GM12878 (cell line): Measurements from ENCODE around the gene TPRA1. TPM values are rescaled to one million over a fixed set of nuclear protein-coding genes. Genes with fewer than 3 reads are reported as not detected.

Experiments used
- ATAC-seq: fragments of 200-7000 bp; cut with Tn5 transposase; 3 replicates; pipeline ENCODE4 v1.9.1; 2020; ENCODE audit warnings: mild to moderate bottlenecking, moderate library complexity
- BruUV-seq: library from RNA; stranded (reverse); fragments of 400-500 nt; replicated peaks from 2 replicates; lab custom pipeline; 2021; lab: Mats Ljungman, UMichigan
- CTCF ChIA-PET: fragments of 300-600 bp; sonication (Branson Sonifier 250); formaldehyde crosslinking; extraction: SDS; loops from one replicate; lab custom pipeline; 2021; ENCODE audit warnings: inconsistent platforms; lab: Yijun Ruan, JAX
- POLR2A ChIA-PET: fragments of 350-600 bp; formaldehyde crosslinking; extraction: SDS; loops from one replicate; lab custom pipeline; 2021; ENCODE audit warnings: inconsistent platforms; lab: Charles Lee
- RAD21 ChIA-PET: fragments of 300-600 bp; sonication (Branson Sonifier 250); formaldehyde crosslinking; loops from one replicate; lab custom pipeline; 2023; ENCODE audit warnings: antibody characterized with exemption; ENCODE audit not compliant: unreplicated experiment; lab: Charles Lee
- SMC1A ChIA-PET: fragments of 300-600 bp; sonication (Branson Sonifier 250); formaldehyde crosslinking; loops from one replicate; lab custom pipeline; 2023; ENCODE audit not compliant: unreplicated experiment, uncharacterized antibody; lab: Charles Lee
- DNase-seq: peaks from one replicate; pipeline ENCODE4 v3.0.0-alpha.2; 2011; ENCODE audit warnings: low read depth, low spot score
- FAIRE-seq: peaks from 3 replicates; lab custom pipeline; 2011; peaks lifted over from hg19 to GRCh38; lab: Jason Lieb, UNC
- H2AFZ ChIP-seq: 2 replicates; pipeline ENCODE4 v1.6.0; 2011; ENCODE audit warnings: low read depth, low read length, control low read depth; ENCODE audit not compliant: control insufficient read depth
- H3K27ac ChIP-seq: 2 replicates; pipeline ENCODE4 v1.5.1; 2011; ENCODE audit warnings: control low read depth; ENCODE audit not compliant: control insufficient read depth, insufficient read depth
- H3K27me3 ChIP-seq, 2 experiments: replicated peaks in 1 of 2; 2 replicates each; pipeline versions ENCODE4 v1.6.0 to v1.6.1; 2011; ENCODE audit warnings: low read length in 1 of 2; ENCODE audit not compliant: control insufficient read depth in 2 of 2, insufficient read depth in 2 of 2
- H3K36me3 ChIP-seq, 2 experiments: 2 replicates each; pipeline ENCODE4 v1.5.1; 2011; ENCODE audit warnings: low read length in 1 of 2; ENCODE audit not compliant: control insufficient read depth in 2 of 2, insufficient read depth in 2 of 2
- H3K4me1 ChIP-seq: 2 replicates; pipeline ENCODE4 v1.6.1; 2011; ENCODE audit warnings: mild to moderate bottlenecking, low read length, moderate library complexity, mixed read lengths; ENCODE audit not compliant: control insufficient read depth, insufficient read depth
- H3K4me2 ChIP-seq: 2 replicates; pipeline ENCODE4 v1.6.0; 2011; ENCODE audit warnings: control low read depth; ENCODE audit not compliant: control insufficient read depth, insufficient read depth
- H3K4me3 ChIP-seq: fragments of 200-600 bp; sonication (generic); 2 replicates; pipeline ENCODE4 v1.5.1; 2016
- H3K79me2 ChIP-seq: 2 replicates; pipeline ENCODE4 v1.6.0; 2011; ENCODE audit warnings: low read length; ENCODE audit not compliant: control insufficient read depth, insufficient read depth
- H3K9ac ChIP-seq: 2 replicates; pipeline ENCODE4 v1.8.0; 2011; ENCODE audit warnings: low read length, control low read depth, mixed read lengths; ENCODE audit not compliant: control insufficient read depth, insufficient read depth
- H3K9me3 ChIP-seq: replicated peaks from 3 replicates; pipeline ENCODE4 v1.5.1; 2011; ENCODE audit warnings: mild to moderate bottlenecking, low read length; ENCODE audit not compliant: control insufficient read depth, insufficient read depth
- H4K20me1 ChIP-seq: 2 replicates; pipeline ENCODE4 v1.6.0; 2011; ENCODE audit not compliant: control insufficient read depth, insufficient read depth
- CHD1 ChIP-seq: IDR thresholded peaks from 2 replicates; pipeline ENCODE4 v1.6.1; 2012; ENCODE audit warnings: low read depth, low read length, improper control_type of control experiment
- SP1 ChIP-seq: IDR thresholded peaks from one replicate; pipeline ENCODE4 v1.6.1; 2011; ENCODE audit warnings: low read depth, low read length
- ZNF207 ChIP-seq: fragments of 450-650 bp; IDR thresholded peaks from 2 replicates; pipeline ENCODE4 v1.6.1; 2014; ENCODE audit warnings: antibody characterized with exemption, mild to moderate bottlenecking, borderline replicate concordance
- ZNF24 ChIP-seq: fragments of 450-650 bp; IDR thresholded peaks from 2 replicates; pipeline ENCODE4 v1.6.1; 2017; ENCODE audit warnings: antibody characterized with exemption, mild to moderate bottlenecking
- WGBS: methylation state at CpG from one replicate; pipeline ENCODE4 v1.1.6; 2016; ENCODE audit warnings: low lambda C conversion rate; ENCODE audit not compliant: insufficient replicate concordance, insufficient coverage; ENCODE audit errors: missing lambda C conversion rate; 5-methylcytosine and 5-hydroxymethylcytosine counted together
- in situ Hi-C: fragments of 300-500 bp; cut with MboI; formaldehyde crosslinking; loops from 9 replicates; pipeline ENCODE4 v1.14.3; 2018; ENCODE audit warnings: mixed read lengths
- intact Hi-C: fragments of 100-400 bp; cut with micrococcal nuclease; formaldehyde crosslinking; loops from one replicate; pipeline ENCODE4 v1.14.2; 2022; ENCODE audit not compliant: unreplicated experiment
- polyA plus RNA-seq, 11 experiments: library from polyadenylated mRNA; depleted of rRNA in 4 of 11; unstranded in 6 of 11; stranded (reverse) in 5 of 11; fragments of >200 nt; fragmentation: Nextera tagmentation in 4 of 11; fragmentation: Illumina TruSeq in 1 of 11; extraction: Ambion mirVana in 4 of 11; extraction: Trizol in 1 of 11; gene quantifications; 1 replicate in 1 of 11; 2 replicates in 10 of 11; pipeline versions ENCODE4 v1.2.1 to v1.2.3, GENCODE V29; 2011 to 2016; ENCODE audit warnings: inconsistent platforms in 2 of 11, missing spikeins in 2 of 11, low read depth in 1 of 11
- total RNA-seq, 4 experiments: library from RNA; depleted of rRNA in 3 of 4; stranded (reverse); fragments of >200 nt in 3 of 4; fragmentation: Illumina TruSeq in 1 of 4; extraction: Trizol in 1 of 4; gene quantifications; 2 replicates each; pipeline versions ENCODE4 v1.2.1 to v1.2.3, GENCODE V29; 2013 to 2021
- TF ChIP-seq, protein P1 (sequence below): fragments of 450-650 bp; IDR thresholded peaks from 2 replicates; pipeline ENCODE4 v1.6.1; 2017; ENCODE audit warnings: antibody characterized with exemption, mild to moderate bottlenecking, moderate library complexity

TPRA1 gene
- total and polyA plus RNA-seq, 10 of the 15 experiments (the other 5 are each of a cell fraction or from before 2014, with no cell fraction given) = 1.8 to 39.6 (median 26.6) TPM

DNA sequence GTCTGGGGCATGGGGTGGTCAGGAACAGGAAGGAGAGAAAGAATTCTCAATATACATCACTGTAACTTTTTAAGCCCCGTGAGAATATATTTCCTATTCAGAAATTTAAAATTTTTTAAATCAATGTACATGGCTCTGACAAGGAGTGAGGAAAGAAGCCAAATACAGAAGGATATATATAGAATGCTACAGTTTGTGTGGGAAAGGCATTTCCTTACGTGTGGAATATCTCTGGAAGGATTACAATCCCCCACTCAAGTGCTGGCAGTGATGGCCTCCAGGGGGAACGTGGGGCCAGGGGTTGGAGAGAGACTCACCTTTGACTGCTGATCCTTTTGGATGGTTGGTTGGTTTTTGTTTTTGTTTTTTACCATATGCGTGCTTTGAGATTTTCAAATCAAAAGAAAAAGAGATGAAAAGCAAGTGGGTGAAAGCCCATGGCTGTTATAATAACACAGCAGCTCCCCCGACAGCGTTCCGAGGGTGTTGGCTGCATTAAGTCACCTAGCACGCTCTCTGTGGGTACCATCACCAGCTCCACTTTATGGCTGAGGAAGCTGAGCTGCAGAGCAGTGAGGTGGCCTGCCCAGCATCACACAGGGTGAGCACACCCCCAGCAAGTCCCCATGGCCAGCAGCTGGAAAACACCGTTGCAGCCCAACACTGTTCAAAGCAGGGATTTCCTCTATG lies 39.9 kb downstream of the TPRA1 start (continued):
- TF ChIP-seq, protein P1, sequence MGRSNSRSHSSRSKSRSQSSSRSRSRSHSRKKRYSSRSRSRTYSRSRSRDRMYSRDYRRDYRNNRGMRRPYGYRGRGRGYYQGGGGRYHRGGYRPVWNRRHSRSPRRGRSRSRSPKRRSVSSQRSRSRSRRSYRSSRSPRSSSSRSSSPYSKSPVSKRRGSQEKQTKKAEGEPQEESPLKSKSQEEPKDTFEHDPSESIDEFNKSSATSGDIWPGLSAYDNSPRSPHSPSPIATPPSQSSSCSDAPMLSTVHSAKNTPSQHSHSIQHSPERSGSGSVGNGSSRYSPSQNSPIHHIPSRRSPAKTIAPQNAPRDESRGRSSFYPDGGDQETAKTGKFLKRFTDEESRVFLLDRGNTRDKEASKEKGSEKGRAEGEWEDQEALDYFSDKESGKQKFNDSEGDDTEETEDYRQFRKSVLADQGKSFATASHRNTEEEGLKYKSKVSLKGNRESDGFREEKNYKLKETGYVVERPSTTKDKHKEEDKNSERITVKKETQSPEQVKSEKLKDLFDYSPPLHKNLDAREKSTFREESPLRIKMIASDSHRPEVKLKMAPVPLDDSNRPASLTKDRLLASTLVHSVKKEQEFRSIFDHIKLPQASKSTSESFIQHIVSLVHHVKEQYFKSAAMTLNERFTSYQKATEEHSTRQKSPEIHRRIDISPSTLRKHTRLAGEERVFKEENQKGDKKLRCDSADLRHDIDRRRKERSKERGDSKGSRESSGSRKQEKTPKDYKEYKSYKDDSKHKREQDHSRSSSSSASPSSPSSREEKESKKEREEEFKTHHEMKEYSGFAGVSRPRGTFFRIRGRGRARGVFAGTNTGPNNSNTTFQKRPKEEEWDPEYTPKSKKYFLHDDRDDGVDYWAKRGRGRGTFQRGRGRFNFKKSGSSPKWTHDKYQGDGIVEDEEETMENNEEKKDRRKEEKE = no peak
- TF ChIP-seq ZNF207 (no peak), CHD1 (no peak)

DNA sequence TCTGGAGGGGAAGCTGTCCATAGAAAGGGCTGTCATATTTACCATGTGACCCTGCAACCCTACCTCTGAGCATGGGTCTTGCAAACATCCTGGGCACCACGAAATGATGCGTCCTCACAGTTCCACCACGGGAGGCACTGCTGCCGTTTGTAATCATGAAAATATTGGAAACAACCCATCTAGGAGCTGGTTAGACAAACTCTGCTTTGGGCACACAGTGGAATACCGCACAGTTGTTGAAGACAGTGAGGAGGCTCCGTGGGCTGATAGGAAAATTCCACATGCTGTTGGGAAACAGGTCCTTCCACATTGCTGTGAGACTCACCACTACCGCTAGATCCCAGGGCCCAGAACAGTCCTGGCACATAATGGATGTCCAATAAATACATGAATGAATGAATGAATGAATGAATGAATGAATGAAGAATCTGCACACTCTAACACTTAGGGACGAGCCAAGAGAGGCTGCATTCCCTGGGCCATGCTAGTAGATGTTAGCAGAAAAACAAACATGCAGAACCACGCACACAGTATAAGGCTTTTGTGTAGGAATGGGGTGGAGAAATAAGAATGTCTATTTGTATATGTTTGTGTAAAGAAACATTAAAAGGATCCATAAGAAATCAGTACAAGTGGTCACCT lies 40.6 kb downstream of the TPRA1 start:
- in situ Hi-C loops = loop anchor here (10.0 kb wide), 1 partner anchor 795 kb away; no protein-coding TSS in a partner anchor
- RAD21 ChIA-PET = no interaction called here
- CTCF ChIA-PET = interaction anchor here (1.6 to 3.8 kb wide), 3 partner anchors 798 to 1027 kb away, joined by 6 to 28 read pairs (median 8); no protein-coding TSS in a partner anchor

More for the DNA sequence above, 40.6 kb downstream of the TPRA1 start:
- H3K27ac ChIP-seq = no peak overlapping the region
- no peaks in the 10 kb centered on the region for H3K9me3 ChIP-seq
- no peak overlapping the region for H3K9ac ChIP-seq
- ChIA-PET SMC1A (interaction anchor here (1.3 kb wide), 1 partner anchor 1028 kb away, joined by 4 read pairs; no protein-coding TSS in a partner anchor), POLR2A (no interaction called here)
- H3K4me3 ChIP-seq = no peak overlapping the region
- intact Hi-C loops = loop anchor here (10.0 kb wide), 4 partner anchors 95 to 1415 kb away; partner anchors contain the start of gene PLXNA1
- BruUV-seq = no TSS peak
- FAIRE-seq = no peak
- H2AFZ ChIP-seq = no peak overlapping the region
- H3K4me2 ChIP-seq = no peak overlapping the region
- TF ChIP-seq ZNF24 (peak; percentile 51; the same call in 1 of the 2 replicates), SP1 (no peak)
- H3K79me2 ChIP-seq = no peaks in the 10 kb centered on the region
- H3K36me3 ChIP-seq = no peaks in the 10 kb centered on the region
- H3K27me3 ChIP-seq = peaks cover 0 to 2% of the 10 kb centered on the region in 2 experiments; a peak in 3 of 4 replicates
- WGBS = 43% methylated on average over 9 of the region's 9 CpGs
- H3K4me1 ChIP-seq = no peaks in the 10 kb centered on the region
- DNase-seq = no peak
- no peak for ATAC-seq
- H4K20me1 ChIP-seq = no peaks in the 10 kb centered on the region
